OCI-LY3 (cell line): ENCODE measurements around the gene CLEC4D.
"Not testable (repeated sequence)": the region's sequence is repeated elsewhere in the genome, so short reads cannot be mapped to it uniquely, and the experiment has no call there.

Source experiments
- H2AFZ ChIP-seq: fragments of 200-600, 300-600 bp; shearing (Covaris generic); 2 replicates; pipeline ENCODE4 v1.6.0; 2014; ENCODE audit warnings: antibody characterized with exemption, low read depth, low read length
- H3K27ac ChIP-seq: fragments of 200-600, 300-600 bp; sonication (generic); 2 replicates; pipeline ENCODE4 v1.5.1; 2014; ENCODE audit warnings: mild to moderate bottlenecking, low read length, moderate library complexity, mixed read lengths
- H3K27me3 ChIP-seq: fragments of 200-600, 300-600 bp; sonication (generic); 2 replicates; pipeline ENCODE4 v1.6.1; 2014; ENCODE audit warnings: low read depth, low read length, mixed read lengths
- H3K36me3 ChIP-seq: fragments of 200-600, 300-600 bp; sonication (generic); replicated peaks from 2 replicates; pipeline ENCODE3; 2014; ENCODE audit warnings: low read depth, low read length, mixed read lengths
- H3K4me1 ChIP-seq: fragments of 300-600, 200-600 bp; sonication (generic); 2 replicates; pipeline ENCODE4 v1.6.1; 2014; ENCODE audit warnings: low read length, mixed read lengths
- H3K4me2 ChIP-seq: fragments of 200-600, 300-600 bp; sonication (generic); 2 replicates; pipeline ENCODE4 v1.6.1; 2014; ENCODE audit warnings: low read length, mixed read lengths
- H3K4me3 ChIP-seq: fragments of 300-600, 200-600 bp; sonication (generic); 2 replicates; pipeline ENCODE4 v1.5.1; 2014; ENCODE audit warnings: antibody characterized with exemption, mild to moderate bottlenecking, low read length, moderate library complexity
- H3K79me2 ChIP-seq: fragments of 300-600, 200-600 bp; shearing (Covaris generic); 2 replicates; pipeline ENCODE4 v1.6.1; 2014; ENCODE audit warnings: mild to moderate bottlenecking, low read length, mixed read lengths
- H3K9ac ChIP-seq: fragments of 300-600, 200-600 bp; shearing (Covaris generic); 2 replicates; pipeline ENCODE4 v1.6.0; 2014; ENCODE audit warnings: mild to moderate bottlenecking, low read length, moderate library complexity
- H3K9me3 ChIP-seq: fragments of 200-600, 300-600 bp; shearing (Covaris generic); 2 replicates; pipeline ENCODE4 v1.6.1; 2014; ENCODE audit warnings: low read length, mixed read lengths; ENCODE audit not compliant: insufficient read depth
- H4K20me1 ChIP-seq: fragments of 200-600, 300-600 bp; sonication (generic); 2 replicates; pipeline ENCODE4 v1.6.1; 2016; ENCODE audit warnings: low read length, mixed read lengths; ENCODE audit not compliant: insufficient read depth
- CTCF ChIP-seq: fragments of 200-600, 300-600 bp; sonication (generic); IDR thresholded peaks from 2 replicates; pipeline ENCODE4 v1.5.1; 2014; ENCODE audit warnings: antibody characterized with exemption, low read length, low read depth
- EZH2phosphoT487 ChIP-seq: fragments of 200-600 bp; shearing (Covaris generic); IDR thresholded peaks from 2 replicates; pipeline ENCODE4 v1.6.1; 2018; ENCODE audit warnings: antibody characterized with exemption, mixed run types, low read depth

The CLEC4D gene

GRCh38 chr12:8537820-8538219, 24.5 kb downstream of the CLEC4D start:
- H3K4me2 ChIP-seq, result peak overlapping the region; percentile 48
- not testable (repeated sequence) for H3K9ac ChIP-seq, H2AFZ ChIP-seq, H3K36me3 ChIP-seq, H3K9me3 ChIP-seq, H3K27ac ChIP-seq, H4K20me1 ChIP-seq, H3K79me2 ChIP-seq
- H3K27me3 ChIP-seq, result peaks cover 64% of the 10 kb centered on the region
- H3K4me3 ChIP-seq, result peak overlapping the region; percentile 33
- TF ChIP-seq CTCF, result peak; percentile 54
- H3K4me1 ChIP-seq, result peaks cover 21% of the 10 kb centered on the region

- not testable (repeated sequence) for H3K36me3 ChIP-seq, H3K79me2 ChIP-seq, H2AFZ ChIP-seq, H4K20me1 ChIP-seq, H3K9me3 ChIP-seq, H3K4me3 ChIP-seq, H3K27ac ChIP-seq, H3K4me2 ChIP-seq, H3K9ac ChIP-seq
- peaks cover 39% of the 10 kb centered on the region for H3K4me1 ChIP-seq
- H3K27me3 ChIP-seq, result peaks cover 36% of the 10 kb centered on the region
These were observed 27.5 kb downstream of the CLEC4D start, which contains the start of gene CLEC4E for GRCh38 chr12:8540831-8541230. TSS of gene CLEC4E (minus strand) at chr12:8540905. CDS start at chr12:8540797, 108 bp downstream.

GRCh38 chr12:8541562-8541961, 28.3 kb downstream of the CLEC4D start:
- Histone ChIP-seq H3K27ac (no peak overlapping the region), H3K4me1 (peaks cover 39% of the 10 kb centered on the region), H3K79me2 (no peaks in the 10 kb centered on the region), H3K4me2 (no peak overlapping the region), H4K20me1 (no peaks in the 10 kb centered on the region), H3K9me3 (no peaks in the 10 kb centered on the region), H3K4me3 (no peak overlapping the region), H3K27me3 (peaks cover 33% of the 10 kb centered on the region), H3K36me3 (no peaks in the 10 kb centered on the region), H2AFZ (no peak overlapping the region), H3K9ac (no peak overlapping the region)
- TF ChIP-seq EZH2phosphoT487 (no peak), CTCF (no peak)

GRCh38 chr12:8544295-8544694, 31.0 kb downstream of the CLEC4D start:
- peak; percentile 88 for TF ChIP-seq CTCF
- no peak for TF ChIP-seq EZH2phosphoT487
- Histone ChIP-seq H3K4me1 (peaks cover 25% of the 10 kb centered on the region), H3K36me3 (no peaks in the 10 kb centered on the region), H3K27ac (no peak overlapping the region), H4K20me1 (no peaks in the 10 kb centered on the region), H2AFZ (peak overlapping the region; percentile 54), H3K79me2 (no peaks in the 10 kb centered on the region), H3K9ac (peak overlapping the region; percentile 53), H3K4me3 (peak overlapping the region; percentile 60), H3K4me2 (peak overlapping the region; percentile 83), H3K9me3 (no peaks in the 10 kb centered on the region), H3K27me3 (peaks cover 16% of the 10 kb centered on the region)

- Histone ChIP-seq H3K4me1 (peaks cover 17% of the 10 kb centered on the region), H4K20me1 (no peaks in the 10 kb centered on the region), H3K36me3 (no peaks in the 10 kb centered on the region), H2AFZ (no peak overlapping the region), H3K27ac (no peak overlapping the region), H3K27me3 (no peaks in the 10 kb centered on the region), H3K4me3 (no peak overlapping the region), H3K9ac (no peak overlapping the region), H3K4me2 (no peak overlapping the region), H3K9me3 (no peaks in the 10 kb centered on the region), H3K79me2 (no peaks in the 10 kb centered on the region)
- TF ChIP-seq CTCF (no peak), EZH2phosphoT487 (no peak)
These were observed 33.3 kb downstream of the CLEC4D start for GRCh38 chr12:8546591-8546990.
